Neural cell (in vitro differentiated cells): ENCODE results near the gene AK8. TPM values are rescaled to one million over a fixed set of nuclear protein-coding genes. Genes with fewer than 3 reads are reported as not detected.

Experiments used
- H2AFZ ChIP-seq: fragments of 200-600, 300-800 bp; sonication (generic), shearing (Covaris generic); 2 replicates; pipeline ENCODE4 v1.6.0; 2014; ENCODE audit warnings: low read depth, mild to moderate bottlenecking, antibody characterized with exemption, low read length, moderate library complexity
- H3F3A ChIP-seq: fragments of 200-600 bp; shearing (Covaris generic); 2 replicates; pipeline ENCODE4 v1.6.1; 2016; ENCODE audit warnings: mild to moderate bottlenecking, moderate library complexity, mixed read lengths, antibody characterized with exemption, low read length; ENCODE audit not compliant: insufficient read depth, poor library complexity, severe bottlenecking
- H3K27ac ChIP-seq: fragments of 200-600, 300-800 bp; sonication (generic), shearing (Covaris generic); 2 replicates; pipeline ENCODE4 v1.5.1; 2014; ENCODE audit warnings: mild to moderate bottlenecking, low read length, moderate library complexity
- H3K27me3 ChIP-seq: fragments of 300-800, 200-600 bp; sonication (generic), shearing (Covaris generic); 2 replicates; pipeline ENCODE4 v1.6.0; 2014; ENCODE audit warnings: mild to moderate bottlenecking, low read depth, low read length, moderate library complexity; ENCODE audit not compliant: insufficient read depth
- H3K36me3 ChIP-seq: fragments of 300-800, 200-600 bp; sonication (generic), shearing (Covaris generic); 2 replicates; pipeline ENCODE4 v1.5.1; 2014; ENCODE audit warnings: mild to moderate bottlenecking, antibody characterized with exemption, low read length, moderate library complexity; ENCODE audit not compliant: insufficient read depth
- H3K4me2 ChIP-seq: fragments of 300-800, 200-600 bp; sonication (generic), shearing (Covaris generic); 2 replicates; pipeline ENCODE4 v1.6.0; 2014; ENCODE audit warnings: mild to moderate bottlenecking, low read length
- H3K4me3 ChIP-seq: fragments of 300-800, 200-600 bp; sonication (generic), shearing (Covaris generic); 2 replicates; pipeline ENCODE4 v1.5.1; 2014; ENCODE audit warnings: mild to moderate bottlenecking, low read length, moderate library complexity
- H3K79me2 ChIP-seq: fragments of 200-600 bp; shearing (Covaris generic); replicated peaks from 2 replicates; pipeline ENCODE4 v1.6.0; 2014; ENCODE audit warnings: mild to moderate bottlenecking, low read length, moderate library complexity; ENCODE audit not compliant: insufficient read depth
- H3K9ac ChIP-seq: fragments of 300-800, 200-600 bp; sonication (generic), shearing (Covaris generic); 2 replicates; pipeline ENCODE4 v1.6.1; 2016; ENCODE audit warnings: mild to moderate bottlenecking, low read length, mixed read lengths
- H3K9me2 ChIP-seq: fragments of 200-600 bp; shearing (Covaris generic); 2 replicates; pipeline ENCODE4 v1.6.1; 2016; ENCODE audit warnings: mild to moderate bottlenecking, low read length, mixed read lengths; ENCODE audit not compliant: insufficient read depth
- H3K9me3 ChIP-seq: fragments of 200-600, 300-800 bp; sonication (generic), shearing (Covaris generic); 2 replicates; pipeline ENCODE4 v1.6.1; 2016; ENCODE audit warnings: mild to moderate bottlenecking, mixed run types, low read length, moderate library complexity, mixed read lengths
- H4K20me1 ChIP-seq: fragments of 200-600 bp; shearing (Covaris generic); 2 replicates; pipeline ENCODE4 v1.6.1; 2016; ENCODE audit warnings: mild to moderate bottlenecking, mixed run types; ENCODE audit not compliant: insufficient read depth
- CTCF ChIP-seq: fragments of 450-650 bp; IDR thresholded peaks from 2 replicates; pipeline ENCODE4 v1.5.1; 2014; ENCODE audit warnings: antibody characterized with exemption, mild to moderate bottlenecking, moderate library complexity; ENCODE audit not compliant: poor library complexity, severe bottlenecking
- EP300 ChIP-seq: fragments of 450-650 bp; conservative IDR thresholded peaks from 2 replicates; pipeline ENCODE4 v1.6.1; 2014; ENCODE audit warnings: antibody characterized with exemption, mild to moderate bottlenecking, moderate library complexity; ENCODE audit not compliant: poor library complexity, severe bottlenecking
- EZH2 ChIP-seq: fragments of 200-600, 300-800 bp; shearing (Covaris generic), sonication (generic); IDR thresholded peaks from 2 replicates; pipeline ENCODE4 v1.6.1; 2014; ENCODE audit warnings: antibody characterized with exemption, low read length, borderline replicate concordance, mild to moderate bottlenecking; ENCODE audit not compliant: insufficient read depth, poor library complexity, severe bottlenecking
- MXI1 ChIP-seq: fragments of 450-650 bp; conservative IDR thresholded peaks from 2 replicates; pipeline ENCODE4 v1.6.1; 2014; ENCODE audit warnings: antibody characterized with exemption, mild to moderate bottlenecking; ENCODE audit not compliant: poor library complexity, severe bottlenecking
- POLR2AphosphoS5 ChIP-seq: IDR thresholded peaks from 2 replicates; pipeline ENCODE4 v1.6.1; 2012
- RAD21 ChIP-seq: fragments of 450-650 bp; conservative IDR thresholded peaks from 2 replicates; pipeline ENCODE4 v1.6.1; 2014; ENCODE audit warnings: antibody characterized with exemption, mild to moderate bottlenecking, moderate library complexity
- REST ChIP-seq: IDR thresholded peaks from 2 replicates; pipeline ENCODE4 v1.6.1; 2012; ENCODE audit warnings: borderline replicate concordance
- SMC3 ChIP-seq: fragments of 450-650 bp; conservative IDR thresholded peaks from 2 replicates; pipeline ENCODE4 v1.6.1; 2014; ENCODE audit warnings: antibody characterized with exemption, mild to moderate bottlenecking, moderate library complexity; ENCODE audit not compliant: poor library complexity
- TAF1 ChIP-seq: IDR thresholded peaks from 2 replicates; pipeline ENCODE4 v1.6.1; 2012; ENCODE audit warnings: low read depth
- polyA plus RNA-seq: library from polyadenylated mRNA; depleted of rRNA; stranded (reverse); fragments of >200 nt; gene quantifications from 2 replicates; pipeline ENCODE4 v1.2.3, GENCODE V29; 2014

AK8 gene
- polyA plus RNA-seq, 1 donor from 2014 or later: 0.71 TPM

GRCh38 chr9:132824151-132824550 lies 53.9 kb downstream of the AK8 start:
- Histone ChIP-seq H3K27me3 (no peaks in the 10 kb centered on the region), H3K79me2 (no peaks in the 10 kb centered on the region), H3K9me3 (no peaks in the 10 kb centered on the region), H4K20me1 (no peaks in the 10 kb centered on the region), H3K9me2 (no peaks in the 10 kb centered on the region), H3K9ac (no peak overlapping the region), H3K4me3 (no peak overlapping the region), H3K36me3 (no peaks in the 10 kb centered on the region), H3K4me2 (no peak overlapping the region), H3F3A (no peaks in the 10 kb centered on the region), H3K27ac (no peak overlapping the region), H2AFZ (no peak overlapping the region)
- TF ChIP-seq SMC3: no peak
- no peak for TF ChIP-seq CTCF
- TF ChIP-seq MXI1: no peak
- no peak for TF ChIP-seq POLR2AphosphoS5

- H3F3A ChIP-seq: no peaks in the 10 kb centered on the region
- H3K9ac ChIP-seq: no peak overlapping the region
- no peak overlapping the region for H3K4me2 ChIP-seq
- no peaks in the 10 kb centered on the region for H3K36me3 ChIP-seq
- no peaks in the 10 kb centered on the region for H3K9me3 ChIP-seq
- TF ChIP-seq EZH2 (no peak), POLR2AphosphoS5 (no peak), TAF1 (no peak)
- H3K4me3 ChIP-seq: no peak overlapping the region
- H3K79me2 ChIP-seq: no peaks in the 10 kb centered on the region
- no peaks in the 10 kb centered on the region for H3K9me2 ChIP-seq
- H3K27ac ChIP-seq: no peak overlapping the region
- no peak overlapping the region for H2AFZ ChIP-seq
- H3K27me3 ChIP-seq: no peaks in the 10 kb centered on the region
- no peaks in the 10 kb centered on the region for H4K20me1 ChIP-seq
Measured at GRCh38 chr9:132823370-132824145, 54.5 kb downstream of the AK8 start.

- no peak overlapping the region for H2AFZ ChIP-seq
- no peaks in the 10 kb centered on the region for H3K27me3 ChIP-seq
- no peak overlapping the region for H3K27ac ChIP-seq
- H3K79me2 ChIP-seq: no peaks in the 10 kb centered on the region
- no peak overlapping the region for H3K4me3 ChIP-seq
- H3F3A ChIP-seq: no peaks in the 10 kb centered on the region
- H4K20me1 ChIP-seq: no peaks in the 10 kb centered on the region
- no peak overlapping the region for H3K4me2 ChIP-seq
- H3K9ac ChIP-seq: no peak overlapping the region
- TF ChIP-seq MXI1 (no peak), SMC3 (no peak), EZH2 (no peak), REST (no peak), TAF1 (no peak), RAD21 (no peak), CTCF (no peak), EP300 (no peak), POLR2AphosphoS5 (no peak)
- H3K36me3 ChIP-seq: no peaks in the 10 kb centered on the region
- H3K9me3 ChIP-seq: no peaks in the 10 kb centered on the region
- H3K9me2 ChIP-seq: no peaks in the 10 kb centered on the region
Measured at GRCh38 chr9:132820169-132820944, 57.7 kb downstream of the AK8 start.
